Heart right ventricle (tissue), 16 donors: Measurements from ENCODE around the gene LRRC47. TPM values are rescaled to one million over a fixed set of nuclear protein-coding genes. Genes with fewer than 3 reads are reported as not detected.
A peak's percentile ranks its signal among the peaks of the same experiment; 100 is the strongest.

Experiments
- ATAC-seq, 8 donors: fragments of 200-7000 bp; cut with Tn5 transposase; one replicate each; pipeline ENCODE4 v1.9.1; 2020; ENCODE audit warnings: mild to moderate bottlenecking in 8 of 8, moderate library complexity in 8 of 8, moderate number of reproducible peaks in 1 of 8
- DNase-seq, 2 donors: peaks; one replicate each; pipeline ENCODE4 v3.0.0-alpha.2; 2020
- H3K27ac ChIP-seq, 10 donors: fragments of 200-600 bp; sonication (generic) in 2 of 10; one replicate each; pipeline versions ENCODE4 v1.5.0 to v1.8.0; 2020 to 2022; ENCODE audit warnings: mild to moderate bottlenecking in 3 of 10
- H3K27me3 ChIP-seq, 7 donors: fragments of 200-600 bp; one replicate each; pipeline ENCODE4 v1.8.0; 2021 to 2022; ENCODE audit warnings: mild to moderate bottlenecking in 2 of 7
- H3K36me3 ChIP-seq, 9 donors: fragments of 200-600 bp; sonication (generic) in 1 of 9; one replicate each; pipeline versions ENCODE4 v1.5.0 to v1.8.0; 2020 to 2022; ENCODE audit warnings: mild to moderate bottlenecking in 2 of 9
- H3K4me1 ChIP-seq, 9 donors: fragments of 200-600 bp; sonication (generic) in 1 of 9; one replicate each; pipeline versions ENCODE4 v1.5.0 to v1.8.0; 2020 to 2022; ENCODE audit warnings: mild to moderate bottlenecking in 4 of 9
- H3K4me3 ChIP-seq, 10 donors: fragments of 200-600 bp; sonication (generic) in 2 of 10; one replicate each; pipeline versions ENCODE4 v1.5.0 to v1.8.0; 2020 to 2022; ENCODE audit warnings: mild to moderate bottlenecking in 7 of 10, moderate library complexity in 2 of 10
- H3K9me3 ChIP-seq, 11 donors: fragments of 200-600 bp in 10 of 11; sonication (generic) in 2 of 11; one replicate each; pipeline versions ENCODE4 v1.5.0 to v1.8.0; 2013 to 2022; ENCODE audit warnings: mild to moderate bottlenecking in 2 of 11, control low read depth in 1 of 11, moderate library complexity in 1 of 11
- WGBS, 2 donors: extraction: QIAGEN DNeasy Blood & Tissue Kit; methylation state at CpG; one replicate each; pipeline ENCODE4 v1.1.7; 2013; ENCODE audit warnings: inconsistent platforms in 1 of 2; 5-methylcytosine and 5-hydroxymethylcytosine counted together
- intact Hi-C, 10 donors: fragments of 100-400 bp; cut with DNase I; formaldehyde crosslinking; loops; one replicate each; pipeline versions ENCODE4 v1.11.1 to v1.14.2; 2022
- polyA plus RNA-seq, 2 donors: library from polyadenylated mRNA; stranded (reverse); fragments of 200-250 nt; gene quantifications; one replicate each; pipeline ENCODE4 v1.2.3, GENCODE V29; 2013
- total RNA-seq, 10 donors: library from RNA; stranded (reverse); fragmentation: NEBNext Ultra II Directional in 3 of 10; extraction: Animal tissue kit (Norgen Biotek cat#: 25700) in 3 of 10; gene quantifications; one replicate each; pipeline versions ENCODE4 v1.2.1 to v1.2.4, GENCODE V29; 2021 to 2023
- TF ChIP-seq, protein P1 (sequence below), 9 donors: fragments of 200-600 bp; sonication (generic) in 2 of 9; IDR thresholded peaks; one replicate each; pipeline versions ENCODE4 v1.5.0 to v1.8.0; 2021 to 2022; ENCODE audit warnings: antibody characterized with exemption in 9 of 9, mild to moderate bottlenecking in 5 of 9, moderate library complexity in 1 of 9
- donor health status: Arrhythmogenic right ventricular cardiomyopathy.
- donor health status: ischemic (EF 13 %, LVEDD 7.1; RV severe dilation, severe dysfunction).
- donor health status: healthy with polysubstance abuse.
- donor health status: DM: no; HTN: yes; CAD: no.
- donor health status: DM: no; HTN: no; CAD: no.
- donor health status: ischemic (EF 25% LVEDD 6.9; RV normal size, moderate dysfunction).
- donor health status: ischemic (EF 25% LVEDD 5.7; RV mildly dilated, moderate dysfunction).
- donor health status: healthy.
- donor health status: DM: yes; HTN: yes; CAD: no.
- donor health status: Ischemic cardiomyopathy.
- donor health status: ischemic (EF 35%, LVEDD 5.7; RV mildly dilated, moderate dysfunction).
- donor health status: nonischemic (EF 11% LVEDD 7.7; RV severe dilation, severe dysfunction).
- donor health status: DM: yes; HTN: yes; CAD: no.
- donor health status: PGD.
- donor health status: ischemic (EF 29% LVEDD 5.4; RV normal size, mild dysfunction).
- donor health status: nonischemic (EF 23%, LVEDD 6.1; RV moderate dilation, normal function).

Gene LRRC47
- total and polyA plus RNA-seq, 12 donors = 17.6 to 85.4 (median 69.8) TPM

DNA sequence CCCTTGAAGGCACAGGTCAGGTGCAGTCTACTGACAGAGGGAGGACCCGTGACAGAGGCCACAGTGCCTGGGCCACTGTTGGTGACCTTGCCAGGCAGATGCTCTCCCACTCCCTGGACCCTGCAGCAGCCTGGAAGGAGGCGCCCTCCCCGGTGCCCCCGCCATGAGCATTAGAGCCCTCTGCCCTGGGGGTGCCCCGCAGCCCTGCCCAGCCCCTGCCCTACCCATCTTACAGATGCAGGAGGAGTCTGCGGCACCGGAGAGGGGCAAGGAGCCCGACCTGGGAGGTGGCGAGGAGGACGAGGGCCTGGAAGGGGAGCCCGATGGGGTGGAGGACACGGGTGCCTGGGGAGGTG is 33.4 kb downstream of the LRRC47 start:
- H3K4me3 ChIP-seq = no peak overlapping the region
- 76 to 77% methylated on average over 12 of the region's 12 CpGs for WGBS, 2 donors
- peaks cover 0 to 58% (median 26%) of the 10 kb centered on the region in 7 donors for H3K27me3 ChIP-seq
- no peak for DNase-seq
- ATAC-seq = peak in 1 of 8 donors; percentile 48
- TF ChIP-seq, protein P1, sequence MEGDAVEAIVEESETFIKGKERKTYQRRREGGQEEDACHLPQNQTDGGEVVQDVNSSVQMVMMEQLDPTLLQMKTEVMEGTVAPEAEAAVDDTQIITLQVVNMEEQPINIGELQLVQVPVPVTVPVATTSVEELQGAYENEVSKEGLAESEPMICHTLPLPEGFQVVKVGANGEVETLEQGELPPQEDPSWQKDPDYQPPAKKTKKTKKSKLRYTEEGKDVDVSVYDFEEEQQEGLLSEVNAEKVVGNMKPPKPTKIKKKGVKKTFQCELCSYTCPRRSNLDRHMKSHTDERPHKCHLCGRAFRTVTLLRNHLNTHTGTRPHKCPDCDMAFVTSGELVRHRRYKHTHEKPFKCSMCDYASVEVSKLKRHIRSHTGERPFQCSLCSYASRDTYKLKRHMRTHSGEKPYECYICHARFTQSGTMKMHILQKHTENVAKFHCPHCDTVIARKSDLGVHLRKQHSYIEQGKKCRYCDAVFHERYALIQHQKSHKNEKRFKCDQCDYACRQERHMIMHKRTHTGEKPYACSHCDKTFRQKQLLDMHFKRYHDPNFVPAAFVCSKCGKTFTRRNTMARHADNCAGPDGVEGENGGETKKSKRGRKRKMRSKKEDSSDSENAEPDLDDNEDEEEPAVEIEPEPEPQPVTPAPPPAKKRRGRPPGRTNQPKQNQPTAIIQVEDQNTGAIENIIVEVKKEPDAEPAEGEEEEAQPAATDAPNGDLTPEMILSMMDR (IDR thresholded peaks at IDR 0.05) = no peak
- H3K36me3 ChIP-seq = no peaks in the 10 kb centered on the region
- intact Hi-C loops = no loop called here
- no peaks in the 10 kb centered on the region for H3K4me1 ChIP-seq
- H3K9me3 ChIP-seq = peaks cover 0 to 10% (median 0%) of the 10 kb centered on the region in 11 donors
- H3K27ac ChIP-seq = no peak overlapping the region

DNA sequence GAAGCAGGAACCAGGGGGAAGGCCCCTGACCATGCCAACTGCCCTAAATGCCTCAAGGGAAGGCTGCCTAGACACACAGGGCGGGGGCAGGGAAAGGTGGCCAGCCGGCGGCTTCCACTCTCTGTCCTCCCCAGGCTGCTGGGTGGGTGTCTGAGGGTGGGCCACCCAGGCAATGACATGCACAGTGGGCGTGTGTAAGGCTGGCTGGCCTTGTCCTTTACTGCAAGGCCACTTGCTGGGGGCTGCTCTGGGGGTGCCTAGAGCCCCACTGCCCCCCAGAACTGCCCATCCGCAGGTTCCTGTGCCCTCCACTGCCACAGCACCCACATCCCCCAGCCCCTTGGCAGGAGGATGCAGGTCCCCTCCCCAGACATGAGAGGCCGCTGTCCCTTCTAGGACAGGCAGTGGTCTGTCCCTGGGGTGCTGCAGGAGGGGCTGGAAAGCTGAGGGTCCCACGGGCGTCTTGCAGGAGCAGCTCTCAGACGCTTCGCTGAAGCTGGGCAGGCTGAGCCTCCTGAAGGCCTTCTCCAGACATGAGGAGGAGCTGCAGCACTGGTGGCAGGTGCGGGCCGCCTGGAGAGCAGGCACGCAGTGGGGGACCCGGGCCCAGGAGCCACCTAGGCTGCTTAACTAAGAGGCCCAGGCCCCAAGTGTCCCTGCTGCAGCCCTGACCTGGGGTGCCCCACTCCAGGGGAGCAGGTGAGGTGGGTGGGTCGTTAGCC is 34.0 kb downstream of the LRRC47 start:
- TF ChIP-seq, protein P1 (IDR thresholded peaks at IDR 0.05) = no peak
- ATAC-seq (peak in 2 of 8 donors; percentile 25 to 58), DNase-seq (no peak)
- no peaks in the 10 kb centered on the region for H3K36me3 ChIP-seq
- H3K27ac ChIP-seq = no peak overlapping the region
- H3K4me1 ChIP-seq = no peaks in the 10 kb centered on the region
- H3K4me3 ChIP-seq = no peak overlapping the region
- 73 to 85% methylated on average over 14 to 15 of the region's 15 CpGs for WGBS, 2 donors
- H3K27me3 ChIP-seq = peaks cover 0 to 59% (median 26%) of the 10 kb centered on the region in 7 donors
- intact Hi-C loops = no loop called here
- H3K9me3 ChIP-seq = peaks cover 0 to 10% (median 0%) of the 10 kb centered on the region in 11 donors

DNA sequence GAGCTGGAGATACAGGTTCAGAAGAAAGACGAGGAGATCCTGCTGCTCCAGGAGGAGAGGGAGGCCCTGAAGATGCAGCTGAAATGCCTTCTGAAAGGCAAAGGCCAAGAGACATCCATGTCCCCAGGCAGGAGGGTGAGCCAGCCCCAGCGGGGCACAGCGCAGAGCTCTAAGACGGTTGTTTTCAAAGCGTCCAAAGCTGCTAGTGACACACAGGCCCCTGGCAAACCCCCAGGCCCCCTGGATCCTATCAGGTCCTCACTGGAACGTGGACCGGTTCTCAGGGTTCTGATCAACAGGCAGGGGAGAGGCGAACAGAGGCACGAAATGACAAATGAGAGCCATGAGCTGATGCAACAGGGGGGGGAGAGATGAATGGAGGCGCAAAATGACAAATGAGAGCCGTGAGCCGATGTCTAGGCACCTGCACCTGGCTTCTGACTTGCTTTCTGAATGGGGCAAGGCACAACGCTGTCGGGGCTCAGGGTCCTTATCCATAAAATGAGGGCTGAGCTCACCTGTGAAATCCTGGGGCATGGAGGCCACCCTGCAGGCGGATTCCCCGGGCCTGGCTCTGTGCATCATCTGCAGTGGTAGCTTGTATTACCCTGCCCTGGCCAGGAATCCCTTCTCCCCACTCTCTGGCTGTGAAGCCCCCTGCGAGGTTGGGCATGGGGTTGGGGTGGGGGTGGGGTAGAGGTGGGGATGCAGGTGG is 34.8 kb downstream of the LRRC47 start:
- TF ChIP-seq, protein P1 (IDR thresholded peaks at IDR 0.05) = no peak
- no peaks in the 10 kb centered on the region for H3K4me1 ChIP-seq
- peaks cover 0 to 10% (median 0%) of the 10 kb centered on the region in 11 donors for H3K9me3 ChIP-seq
- DNase-seq = no peak
- intact Hi-C loops = no loop called here
- no peak for ATAC-seq
- H3K4me3 ChIP-seq = no peak overlapping the region
- no peak overlapping the region for H3K27ac ChIP-seq
- WGBS, 2 donors = 84 to 85% methylated on average over 17 of the region's 17 CpGs
- peaks cover 0 to 58% (median 28%) of the 10 kb centered on the region in 7 donors for H3K27me3 ChIP-seq
- H3K36me3 ChIP-seq = no peaks in the 10 kb centered on the region

DNA sequence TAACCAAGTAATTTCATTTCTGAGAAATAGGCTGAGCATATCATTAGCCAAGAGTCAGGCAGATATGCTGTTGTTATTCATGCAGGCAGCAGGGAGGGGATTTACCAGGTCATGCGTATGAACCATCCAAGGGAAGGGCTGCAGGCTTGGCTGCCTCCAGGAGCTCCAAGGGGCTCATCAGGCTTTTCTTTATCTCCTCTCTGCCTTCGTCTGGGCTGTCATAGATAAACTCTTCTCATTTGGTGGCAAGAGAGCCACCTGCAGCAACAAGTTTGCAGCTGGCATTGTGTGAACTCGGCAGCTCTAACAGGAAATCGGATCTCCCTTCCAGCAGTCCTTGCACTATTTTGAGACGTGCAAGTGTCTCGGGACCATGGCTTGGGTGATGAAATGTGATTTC is 36.5 kb downstream of the LRRC47 start:
- H3K36me3 ChIP-seq = no peaks in the 10 kb centered on the region
- H3K9me3 ChIP-seq = peaks cover 0 to 10% (median 0%) of the 10 kb centered on the region in 11 donors
- TF ChIP-seq, protein P1 (IDR thresholded peaks at IDR 0.05) = no peak
- DNase-seq (no peak), ATAC-seq (no peak)
- peaks cover 0 to 74% (median 40%) of the 10 kb centered on the region in 7 donors for H3K27me3 ChIP-seq
- intact Hi-C loops = no loop called here
- no peaks in the 10 kb centered on the region for H3K4me1 ChIP-seq
- 54 to 61% methylated on average over 6 of the region's 6 CpGs for WGBS, 2 donors
- no peak overlapping the region for H3K27ac ChIP-seq
- H3K4me3 ChIP-seq = no peak overlapping the region
